KMS-11 (cell line): ENCODE data around the gene PCLO.

Experiments
- H2AFZ ChIP-seq: fragments of 200-600 bp; sonication (generic); 2 replicates; pipeline ENCODE4 v1.6.1; 2016; ENCODE audit warnings: antibody characterized with exemption, mixed run types, low read depth
- H3K27ac ChIP-seq: fragments of 200-600 bp; sonication (generic); 2 replicates; pipeline ENCODE4 v1.6.1; 2016; ENCODE audit warnings: mild to moderate bottlenecking, mixed run types
- H3K27me3 ChIP-seq: fragments of 200-600 bp; sonication (generic); 2 replicates; pipeline ENCODE4 v1.6.1; 2017; ENCODE audit warnings: mild to moderate bottlenecking, low read depth, mixed run types, moderate library complexity; ENCODE audit not compliant: insufficient read depth
- H3K36me3 ChIP-seq: fragments of 200-600 bp; sonication (generic); 2 replicates; pipeline ENCODE4 v1.6.1; 2017; ENCODE audit warnings: mild to moderate bottlenecking, mixed run types; ENCODE audit not compliant: insufficient read depth
- H3K4me1 ChIP-seq: fragments of 200-600 bp; sonication (generic); 2 replicates; pipeline ENCODE4 v1.6.1; 2016; ENCODE audit warnings: mild to moderate bottlenecking, low read depth, mixed run types; ENCODE audit not compliant: poor library complexity, severe bottlenecking
- H3K4me2 ChIP-seq: fragments of 200-600 bp; sonication (generic); 2 replicates; pipeline ENCODE4 v1.7.0; 2016; ENCODE audit warnings: mild to moderate bottlenecking, mixed run types
- H3K4me3 ChIP-seq: fragments of 200-600 bp; sonication (generic); IDR thresholded peaks from 2 replicates; pipeline ENCODE4 v1.6.1; 2017; ENCODE audit warnings: low read depth, low read length, mixed read lengths; ENCODE audit not compliant: insufficient read depth
- H3K79me2 ChIP-seq: fragments of 200-600 bp; sonication (generic); 2 replicates; pipeline ENCODE4 v1.6.1; 2016; ENCODE audit warnings: low read depth, mixed run types; ENCODE audit not compliant: insufficient read depth
- H3K9ac ChIP-seq: fragments of 200-600 bp; sonication (generic); 2 replicates; pipeline ENCODE4 v1.6.1; 2016; ENCODE audit warnings: mild to moderate bottlenecking, mixed run types
- H4K20me1 ChIP-seq: fragments of 200-600 bp; sonication (generic); 2 replicates; pipeline ENCODE4 v1.6.1; 2016; ENCODE audit warnings: mild to moderate bottlenecking, mixed run types; ENCODE audit not compliant: insufficient read depth
- TF ChIP-seq, protein P1 (sequence below): fragments of 200-600 bp; sonication (generic); conservative IDR thresholded peaks from 2 replicates; pipeline ENCODE4 v1.6.1; 2017; ENCODE audit warnings: low read depth, mild to moderate bottlenecking, antibody characterized with exemption, low read length, moderate library complexity, mixed read lengths

PCLO gene

DNA sequence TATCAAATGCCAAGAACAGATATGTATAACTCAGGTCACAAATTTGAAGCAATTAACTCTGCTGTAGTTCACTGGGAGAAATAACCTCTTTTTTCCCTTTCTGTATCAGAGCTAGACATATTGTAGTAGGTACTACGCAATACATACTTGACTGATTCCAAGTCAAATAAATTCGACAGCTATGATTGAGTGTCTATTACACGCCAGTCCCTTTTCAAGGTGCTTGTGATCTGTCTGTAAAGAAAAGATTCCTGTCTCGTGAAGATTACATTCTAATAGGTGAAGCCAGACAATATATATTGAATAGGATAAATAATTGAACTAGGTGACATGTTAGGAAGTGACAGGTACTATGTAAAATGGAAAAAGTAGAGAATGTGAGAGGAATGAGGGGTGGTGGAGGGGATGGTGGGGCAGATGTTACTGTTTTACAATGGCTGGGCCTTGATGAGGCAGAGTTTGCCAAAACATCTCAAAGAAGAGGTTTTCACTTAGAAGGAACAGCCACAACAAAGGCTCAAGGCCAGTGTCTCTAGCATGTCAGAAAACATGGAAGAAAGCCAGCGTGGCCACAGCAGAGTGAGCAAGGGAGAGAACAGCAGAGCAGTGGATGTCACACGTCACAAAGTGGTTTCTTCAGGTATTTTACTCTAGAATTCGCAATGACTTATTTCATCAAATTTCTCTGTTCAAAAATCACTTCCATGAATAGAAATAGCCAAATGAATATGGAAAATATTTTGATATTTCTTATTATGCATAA lies 436.5 kb downstream of the PCLO start:
- TF ChIP-seq, protein P1, sequence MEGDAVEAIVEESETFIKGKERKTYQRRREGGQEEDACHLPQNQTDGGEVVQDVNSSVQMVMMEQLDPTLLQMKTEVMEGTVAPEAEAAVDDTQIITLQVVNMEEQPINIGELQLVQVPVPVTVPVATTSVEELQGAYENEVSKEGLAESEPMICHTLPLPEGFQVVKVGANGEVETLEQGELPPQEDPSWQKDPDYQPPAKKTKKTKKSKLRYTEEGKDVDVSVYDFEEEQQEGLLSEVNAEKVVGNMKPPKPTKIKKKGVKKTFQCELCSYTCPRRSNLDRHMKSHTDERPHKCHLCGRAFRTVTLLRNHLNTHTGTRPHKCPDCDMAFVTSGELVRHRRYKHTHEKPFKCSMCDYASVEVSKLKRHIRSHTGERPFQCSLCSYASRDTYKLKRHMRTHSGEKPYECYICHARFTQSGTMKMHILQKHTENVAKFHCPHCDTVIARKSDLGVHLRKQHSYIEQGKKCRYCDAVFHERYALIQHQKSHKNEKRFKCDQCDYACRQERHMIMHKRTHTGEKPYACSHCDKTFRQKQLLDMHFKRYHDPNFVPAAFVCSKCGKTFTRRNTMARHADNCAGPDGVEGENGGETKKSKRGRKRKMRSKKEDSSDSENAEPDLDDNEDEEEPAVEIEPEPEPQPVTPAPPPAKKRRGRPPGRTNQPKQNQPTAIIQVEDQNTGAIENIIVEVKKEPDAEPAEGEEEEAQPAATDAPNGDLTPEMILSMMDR, result no peak

DNA sequence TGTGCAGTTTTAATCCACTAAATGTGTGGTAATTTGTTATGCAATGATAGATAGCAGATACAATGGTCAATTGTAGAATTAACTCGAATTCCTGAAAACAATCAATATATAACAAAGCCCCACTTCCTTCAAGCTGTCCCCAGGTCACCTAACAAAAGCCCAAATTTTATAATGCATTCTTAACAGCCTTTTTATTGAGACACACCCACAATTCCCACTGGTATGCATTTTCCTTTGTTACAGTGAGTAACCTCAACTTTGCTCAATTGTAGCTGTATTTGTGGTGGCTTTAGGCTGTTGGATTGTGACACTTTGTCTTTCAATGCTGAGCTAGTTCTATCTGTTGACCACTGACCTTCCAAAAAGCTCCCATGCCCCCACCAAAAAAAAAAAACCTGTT lies 439.3 kb downstream of the PCLO start:
- Histone ChIP-seq H3K4me1 (peaks cover 5% of the 10 kb centered on the region), H3K27ac (no peak overlapping the region), H3K27me3 (no peaks in the 10 kb centered on the region), H3K4me3 (no peak overlapping the region), H3K36me3 (no peaks in the 10 kb centered on the region), H4K20me1 (no peaks in the 10 kb centered on the region), H3K79me2 (no peaks in the 10 kb centered on the region), H3K9ac (no peak overlapping the region), H3K4me2 (no peak overlapping the region), H2AFZ (no peak overlapping the region)
- TF ChIP-seq, protein P1, result no peak

More for the DNA sequence above, 436.5 kb downstream of the PCLO start:
- H3K27me3 ChIP-seq, result no peaks in the 10 kb centered on the region
- H3K4me1 ChIP-seq, result peaks cover 5% of the 10 kb centered on the region
- no peak overlapping the region for H3K9ac ChIP-seq
- no peak overlapping the region for H2AFZ ChIP-seq
- H3K4me3 ChIP-seq, result no peak overlapping the region
- no peak overlapping the region for H3K27ac ChIP-seq
- H3K36me3 ChIP-seq, result no peaks in the 10 kb centered on the region
- no peaks in the 10 kb centered on the region for H3K79me2 ChIP-seq
- H3K4me2 ChIP-seq, result no peak overlapping the region; the same call in 1 of the 2 replicates
- H4K20me1 ChIP-seq, result no peaks in the 10 kb centered on the region

DNA sequence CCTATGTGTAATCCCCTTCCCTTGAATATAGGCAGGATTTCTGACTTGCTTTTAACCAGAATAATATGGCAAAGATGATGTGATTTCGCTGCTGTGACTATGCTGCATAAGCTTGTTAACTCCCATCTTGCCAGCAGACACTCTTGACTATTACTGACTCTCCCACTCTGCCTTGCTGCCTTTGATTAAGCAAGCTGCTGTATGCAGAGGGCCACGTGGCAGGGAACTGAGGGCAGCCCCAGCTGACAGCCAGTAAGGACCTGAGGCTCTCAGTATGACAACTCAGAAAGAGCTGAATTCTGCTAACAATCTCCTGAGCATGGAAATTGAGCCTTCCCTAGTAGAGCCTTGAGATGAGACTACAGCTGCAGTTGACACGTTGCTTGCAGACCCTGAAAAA lies 439.7 kb downstream of the PCLO start:
- TF ChIP-seq, protein P1, result no peak
- H3K9ac ChIP-seq, result no peak overlapping the region
- H2AFZ ChIP-seq, result no peak overlapping the region
- no peak overlapping the region for H3K4me3 ChIP-seq
- no peak overlapping the region for H3K4me2 ChIP-seq
- no peaks in the 10 kb centered on the region for H4K20me1 ChIP-seq
- H3K79me2 ChIP-seq, result no peaks in the 10 kb centered on the region
- H3K27me3 ChIP-seq, result no peaks in the 10 kb centered on the region
- no peaks in the 10 kb centered on the region for H3K36me3 ChIP-seq
- H3K4me1 ChIP-seq, result peaks cover 5% of the 10 kb centered on the region
- no peak overlapping the region for H3K27ac ChIP-seq

DNA sequence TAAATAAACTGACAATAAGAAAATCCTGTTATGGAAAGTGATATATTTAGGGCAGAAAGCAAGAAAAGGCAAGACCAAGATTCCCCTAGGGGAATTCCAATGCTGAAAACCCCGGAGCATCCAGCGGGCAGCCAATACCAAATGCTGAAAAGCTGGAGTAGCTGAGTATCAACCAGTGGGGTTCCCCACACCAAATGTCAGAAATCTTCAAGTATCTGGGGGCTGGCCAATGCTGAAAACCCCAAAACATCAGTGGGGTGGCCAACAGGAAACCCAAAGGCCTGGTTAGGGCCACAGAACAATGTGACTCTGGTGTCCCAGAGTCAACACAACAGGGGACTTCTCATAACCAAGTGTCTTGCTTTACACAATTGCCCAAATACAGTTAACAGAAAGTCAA lies 447.3 kb downstream of the PCLO start:
- H3K4me3 ChIP-seq, result no peak overlapping the region
- H3K27me3 ChIP-seq, result no peaks in the 10 kb centered on the region
- TF ChIP-seq, protein P1, result no peak
- H3K4me2 ChIP-seq, result peak overlapping the region; percentile 47
- peak overlapping the region; percentile 31; the same call in 1 of the 2 replicates for H3K27ac ChIP-seq
- no peaks in the 10 kb centered on the region for H3K79me2 ChIP-seq
- peak overlapping the region; percentile 4; the same call in 1 of the 2 replicates for H2AFZ ChIP-seq
- H3K9ac ChIP-seq, result no peak overlapping the region
- H3K4me1 ChIP-seq, result peaks cover 26% of the 10 kb centered on the region
- no peaks in the 10 kb centered on the region for H3K36me3 ChIP-seq
- H4K20me1 ChIP-seq, result no peaks in the 10 kb centered on the region
